Inferior parietal cortex (tissue), 1 donor: Measurements from ENCODE around the gene SLC29A1.
A peak's percentile ranks its signal among the peaks of the same experiment; 100 is the strongest.

Experiments used
- DNase-seq: peaks from one replicate; pipeline ENCODE4 v3.0.0-alpha.2; 2016; ENCODE audit errors: extremely low spot score

SLC29A1 gene

GRCh38 chr6:44255105-44255808 is 31.9 kb downstream of the SLC29A1 start:
- no peak for DNase-seq

- DNase-seq, result no peak
Measured at GRCh38 chr6:44255871-44256774, 32.7 kb downstream of the SLC29A1 start.

GRCh38 chr6:44256775-44257024 is 33.3 kb downstream of the SLC29A1 start:
- no peak for DNase-seq

- DNase-seq, result peak; percentile 76
Measured at GRCh38 chr6:44257025-44257752, 33.8 kb downstream of the SLC29A1 start, which contains the start of gene SLC35B2. SLC35B2 (minus strand) TSS chr6:44257528; CDS start chr6:44257410, 118 bp downstream.

- DNase-seq, result no peak
Measured at GRCh38 chr6:44257753-44258324, 34.4 kb downstream of the SLC29A1 start.

GRCh38 chr6:44258325-44258863 is 35.0 kb downstream of the SLC29A1 start:
- DNase-seq, result no peak

GRCh38 chr6:44258921-44259320 is 35.5 kb downstream of the SLC29A1 start:
- DNase-seq, result no peak

- no peak for DNase-seq
Measured at GRCh38 chr6:44260011-44260410, 36.6 kb downstream of the SLC29A1 start.

- no peak for DNase-seq
Measured at GRCh38 chr6:44260451-44261297, 37.3 kb downstream of the SLC29A1 start.

GRCh38 chr6:44261581-44261980 is 38.2 kb downstream of the SLC29A1 start:
- no peak for DNase-seq

GRCh38 chr6:44262467-44263353 is 39.3 kb downstream of the SLC29A1 start:
- no peak for DNase-seq

- DNase-seq, result no peak
Measured at GRCh38 chr6:44263354-44264100, 40.1 kb downstream of the SLC29A1 start.

- DNase-seq, result no peak
Measured at GRCh38 chr6:44264154-44265006, 41.0 kb downstream of the SLC29A1 start.

GRCh38 chr6:44265007-44265721 is 41.8 kb downstream of the SLC29A1 start, which contains the start of gene NFKBIE:
NFKBIE (minus strand) TSS chr6:44265551; CDS start chr6:44265346, 205 bp downstream.
- peak; percentile 69 for DNase-seq

GRCh38 chr6:44265722-44266233 is 42.4 kb downstream of the SLC29A1 start:
- no peak for DNase-seq

- no peak for DNase-seq
Measured at GRCh38 chr6:44266347-44266746, 43.0 kb downstream of the SLC29A1 start.

- no peak for DNase-seq
Measured at GRCh38 chr6:44267252-44267651, 43.9 kb downstream of the SLC29A1 start.
